Calu3 (cell line): Measurements from ENCODE around the gene IL3. TPM values are rescaled to one million over a fixed set of nuclear protein-coding genes. Genes with fewer than 3 reads are reported as not detected.

Experiments used
- BruUV-seq: library from RNA; stranded (reverse); fragments of 400-500 nt; replicated peaks from 2 replicates; lab custom pipeline; 2021; lab: Mats Ljungman, UMichigan
- CTCF ChIA-PET: fragments of 300-600 bp; sonication (Branson Sonifier 250); formaldehyde crosslinking; loops from one replicate; lab custom pipeline; 2022; ENCODE audit warnings: antibody characterized with exemption; lab: Charles Lee
- DNase-seq: peaks from one replicate; pipeline ENCODE4 v3.0.0; 2022
- H3K27ac Mint-ChIP-seq: one replicate; pipeline ENCODE4 v1.8.0; 2022; ENCODE audit warnings: mixed read lengths; ENCODE audit not compliant: unreplicated experiment
- H3K27me3 Mint-ChIP-seq: one replicate; pipeline ENCODE4 v1.8.0; 2022; ENCODE audit warnings: mixed read lengths; ENCODE audit not compliant: unreplicated experiment
- H3K36me3 Mint-ChIP-seq: one replicate; pipeline ENCODE4 v1.8.0; 2022; ENCODE audit warnings: mild to moderate bottlenecking, moderate library complexity, mixed read lengths; ENCODE audit not compliant: insufficient read depth, unreplicated experiment
- H3K4me1 Mint-ChIP-seq: one replicate; pipeline ENCODE4 v1.8.0; 2022; ENCODE audit warnings: mild to moderate bottlenecking, low read depth, mixed read lengths; ENCODE audit not compliant: unreplicated experiment
- H3K4me3 Mint-ChIP-seq: one replicate; pipeline ENCODE4 v1.8.0; 2022; ENCODE audit warnings: mild to moderate bottlenecking, low read depth, moderate library complexity, mixed read lengths; ENCODE audit not compliant: unreplicated experiment
- H3K9me3 Mint-ChIP-seq: one replicate; pipeline ENCODE4 v1.8.0; 2022; ENCODE audit warnings: low read depth, mixed read lengths; ENCODE audit not compliant: unreplicated experiment
- CTCF ChIP-seq: fragments of 200-600 bp; IDR thresholded peaks from one replicate; pipeline ENCODE4 v1.8.0; 2022; ENCODE audit warnings: antibody characterized with exemption; ENCODE audit not compliant: unreplicated experiment
- intact Hi-C: fragments of 100-400 bp; cut with micrococcal nuclease; formaldehyde crosslinking; loops from one replicate; pipeline ENCODE4 v1.10.0; 2022; ENCODE audit not compliant: unreplicated experiment
- total RNA-seq: library from RNA; stranded (reverse); gene quantifications from 2 replicates; pipeline ENCODE4 v1.2.3, GENCODE V29; 2022

IL3 gene
- total RNA-seq, 1 experiment from 2014 or later, result not detected

- TF ChIP-seq CTCF, result no peak
- no peaks in the 10 kb centered on the region for H3K9me3 Mint-ChIP-seq
- no TSS peak for BruUV-seq
- intact Hi-C loops, result no loop called here
- CTCF ChIA-PET, result no interaction called here
- no peaks in the 10 kb centered on the region for H3K27me3 Mint-ChIP-seq
- DNase-seq, result no peak
- no peak overlapping the region for H3K27ac Mint-ChIP-seq
- no peak overlapping the region for H3K4me3 Mint-ChIP-seq
- H3K4me1 Mint-ChIP-seq, result peaks cover 26% of the 10 kb centered on the region
- no peaks in the 10 kb centered on the region for H3K36me3 Mint-ChIP-seq
Observed at GRCh38 chr5:132082329-132083023, 22.0 kb downstream of the IL3 start.

- CTCF ChIA-PET, result no interaction called here
- Mint-ChIP-seq H3K4me1 (peaks cover 26% of the 10 kb centered on the region), H3K9me3 (no peaks in the 10 kb centered on the region), H3K4me3 (no peak overlapping the region), H3K36me3 (no peaks in the 10 kb centered on the region), H3K27me3 (no peaks in the 10 kb centered on the region), H3K27ac (no peak overlapping the region)
- no TSS peak for BruUV-seq
- intact Hi-C loops, result no loop called here
- DNase-seq, result no peak
- no peak for TF ChIP-seq CTCF
Observed at GRCh38 chr5:132083071-132083678, 22.7 kb downstream of the IL3 start.

- H3K9me3 Mint-ChIP-seq, result no peaks in the 10 kb centered on the region
- no peaks in the 10 kb centered on the region for H3K36me3 Mint-ChIP-seq
- peaks cover 37% of the 10 kb centered on the region for H3K4me1 Mint-ChIP-seq
- CTCF ChIA-PET, result interaction anchor here (1.0 to 1.3 kb wide), 2 partner anchors 16 to 23 kb away, joined by 3 to 4 read pairs; no protein-coding TSS in a partner anchor
- H3K27me3 Mint-ChIP-seq, result no peaks in the 10 kb centered on the region
- TF ChIP-seq CTCF, result no peak
- BruUV-seq, result no TSS peak
- no peak overlapping the region for H3K27ac Mint-ChIP-seq
- DNase-seq, result no peak
- intact Hi-C loops, result no loop called here
- no peak overlapping the region for H3K4me3 Mint-ChIP-seq
Observed at GRCh38 chr5:132085686-132086085, 25.2 kb downstream of the IL3 start.

- Mint-ChIP-seq H3K4me1 (peaks cover 39% of the 10 kb centered on the region), H3K9me3 (no peaks in the 10 kb centered on the region), H3K4me3 (no peak overlapping the region), H3K27ac (peak overlapping the region; percentile 14), H3K27me3 (no peaks in the 10 kb centered on the region), H3K36me3 (no peaks in the 10 kb centered on the region)
- BruUV-seq, result no TSS peak
- TF ChIP-seq CTCF, result no peak
- intact Hi-C loops, result no loop called here
- peak; percentile 86 for DNase-seq
- CTCF ChIA-PET, result interaction anchor here (1.0 to 1.3 kb wide), 2 partner anchors 16 to 23 kb away, joined by 3 to 4 read pairs; no protein-coding TSS in a partner anchor
Observed at GRCh38 chr5:132086277-132086794, 25.9 kb downstream of the IL3 start.
